ENCODE measurements around the gene GPAT3. TPM values are rescaled to one million over a fixed set of nuclear protein-coding genes. Genes with fewer than 3 reads are reported as not detected.

GPAT3 gene
- total RNA-seq, 1 experiment from 2014 or later: 34.2 TPM

GRCh38 chr4:83585982-83586508, 50.1 kb downstream of the GPAT3 start:
- intact Hi-C loops (cut with micrococcal nuclease): no loop called here
- H3K9ac ChIP-seq (ENCODE audit: low read length): no peak overlapping the region
- CTCF ChIA-PET: no interaction called here

DNA sequence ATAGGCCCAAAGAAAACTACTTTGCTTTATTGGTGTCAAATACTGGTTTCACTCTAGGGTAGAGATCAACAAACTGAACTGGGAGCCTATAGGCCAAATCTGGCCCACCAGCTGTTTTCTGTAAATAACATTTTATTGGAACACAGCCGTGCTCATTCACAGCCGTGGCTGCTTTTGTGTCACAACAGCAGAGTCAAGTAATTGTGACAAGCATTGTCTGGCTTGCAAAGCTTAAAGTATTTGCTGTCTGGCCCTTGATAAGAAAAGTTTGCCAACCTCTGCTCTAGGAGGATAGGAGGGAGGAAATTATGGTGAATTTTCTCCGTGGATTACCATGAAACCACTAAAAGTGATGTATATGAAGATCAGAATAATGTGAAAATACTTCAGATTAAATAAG, 53.4 kb downstream of the GPAT3 start:
- DNase-seq (no peak), ATAC-seq (no peak)
- no peak for TF ChIP-seq EZH2 (IDR thresholded peaks at IDR 0.05; ENCODE audit: low read length, unreplicated experiment)
- no peak for TF ChIP-seq EZH2phosphoT487 (IDR thresholded peaks at IDR 0.05; ENCODE audit: borderline replicate concordance, low read length)
- TF ChIP-seq, protein P1, sequence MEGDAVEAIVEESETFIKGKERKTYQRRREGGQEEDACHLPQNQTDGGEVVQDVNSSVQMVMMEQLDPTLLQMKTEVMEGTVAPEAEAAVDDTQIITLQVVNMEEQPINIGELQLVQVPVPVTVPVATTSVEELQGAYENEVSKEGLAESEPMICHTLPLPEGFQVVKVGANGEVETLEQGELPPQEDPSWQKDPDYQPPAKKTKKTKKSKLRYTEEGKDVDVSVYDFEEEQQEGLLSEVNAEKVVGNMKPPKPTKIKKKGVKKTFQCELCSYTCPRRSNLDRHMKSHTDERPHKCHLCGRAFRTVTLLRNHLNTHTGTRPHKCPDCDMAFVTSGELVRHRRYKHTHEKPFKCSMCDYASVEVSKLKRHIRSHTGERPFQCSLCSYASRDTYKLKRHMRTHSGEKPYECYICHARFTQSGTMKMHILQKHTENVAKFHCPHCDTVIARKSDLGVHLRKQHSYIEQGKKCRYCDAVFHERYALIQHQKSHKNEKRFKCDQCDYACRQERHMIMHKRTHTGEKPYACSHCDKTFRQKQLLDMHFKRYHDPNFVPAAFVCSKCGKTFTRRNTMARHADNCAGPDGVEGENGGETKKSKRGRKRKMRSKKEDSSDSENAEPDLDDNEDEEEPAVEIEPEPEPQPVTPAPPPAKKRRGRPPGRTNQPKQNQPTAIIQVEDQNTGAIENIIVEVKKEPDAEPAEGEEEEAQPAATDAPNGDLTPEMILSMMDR (conservative IDR thresholded peaks at IDR 0.05; ENCODE audit: low read depth, low read length): no peak
- Histone ChIP-seq H4K20me1 (ENCODE audit: low read length) (no peaks in the 10 kb centered on the region), H2AFZ (ENCODE audit: low read length) (no peak overlapping the region), H3K4me3 (ENCODE audit: low read length) (no peak overlapping the region), H3K9me3 (ENCODE audit: low read length) (no peaks in the 10 kb centered on the region), H3K27me3 (ENCODE audit: low read length) (no peaks in the 10 kb centered on the region), H3K79me2 (ENCODE audit: low read length) (no peaks in the 10 kb centered on the region), H3K36me3 (ENCODE audit: low read depth, low read length) (peaks cover 28% of the 10 kb centered on the region; the same call in 1 of the 2 replicates), H3K9ac (ENCODE audit: low read length) (no peak overlapping the region), H3K4me2 (ENCODE audit: low read length) (no peak overlapping the region), H3F3A (ENCODE audit: low read length, unreplicated experiment) (no peaks in the 10 kb centered on the region), H3K27ac (ENCODE audit: low read length) (no peak overlapping the region), H3K9me2 (replicated peaks; ENCODE audit: low read length) (no peaks in the 10 kb centered on the region), H3K4me1 (ENCODE audit: insufficient read depth, low read length) (no peaks in the 10 kb centered on the region)
- ChIA-PET CTCF (no interaction called here), POLR2A (ENCODE audit: unreplicated experiment) (no interaction called here)
- no TSS peak for BruUV-seq (replicated peaks)
- intact Hi-C loops (cut with micrococcal nuclease): no loop called here

More at GRCh38 chr4:83585982-83586508, 50.1 kb downstream of the GPAT3 start:
- H3K9me2 ChIP-seq (replicated peaks; ENCODE audit: low read length): no peaks in the 10 kb centered on the region
- H3K4me1 ChIP-seq (ENCODE audit: insufficient read depth, low read length): peaks cover 10% of the 10 kb centered on the region
- H3K27me3 ChIP-seq (ENCODE audit: low read length): no peaks in the 10 kb centered on the region
- H2AFZ ChIP-seq (ENCODE audit: low read length): no peak overlapping the region
- DNase-seq (no peak), ATAC-seq (no peak)
- no peak overlapping the region for H3K4me3 ChIP-seq (ENCODE audit: low read length)
- H3K27ac ChIP-seq (ENCODE audit: low read length): no peak overlapping the region
- H3K9me3 ChIP-seq (ENCODE audit: low read length): no peaks in the 10 kb centered on the region
- peaks cover 23% of the 10 kb centered on the region; the same call in 1 of the 2 replicates for H3K36me3 ChIP-seq (ENCODE audit: low read depth, low read length)
- no peaks in the 10 kb centered on the region for H3F3A ChIP-seq (ENCODE audit: low read length, unreplicated experiment)
- H4K20me1 ChIP-seq (ENCODE audit: low read length): no peaks in the 10 kb centered on the region
- no TSS peak for BruUV-seq (replicated peaks)
- H3K4me2 ChIP-seq (ENCODE audit: low read length): no peak overlapping the region
- POLR2A ChIA-PET (ENCODE audit: unreplicated experiment): no interaction called here
- no peaks in the 10 kb centered on the region for H3K79me2 ChIP-seq (ENCODE audit: low read length)
- TF ChIP-seq, protein P1 (conservative IDR thresholded peaks at IDR 0.05; ENCODE audit: low read depth, low read length): no peak
- TF ChIP-seq EZH2phosphoT487 (IDR thresholded peaks at IDR 0.05; ENCODE audit: borderline replicate concordance, low read length) (no peak), EZH2 (IDR thresholded peaks at IDR 0.05; ENCODE audit: low read length, unreplicated experiment) (no peak)

DNA sequence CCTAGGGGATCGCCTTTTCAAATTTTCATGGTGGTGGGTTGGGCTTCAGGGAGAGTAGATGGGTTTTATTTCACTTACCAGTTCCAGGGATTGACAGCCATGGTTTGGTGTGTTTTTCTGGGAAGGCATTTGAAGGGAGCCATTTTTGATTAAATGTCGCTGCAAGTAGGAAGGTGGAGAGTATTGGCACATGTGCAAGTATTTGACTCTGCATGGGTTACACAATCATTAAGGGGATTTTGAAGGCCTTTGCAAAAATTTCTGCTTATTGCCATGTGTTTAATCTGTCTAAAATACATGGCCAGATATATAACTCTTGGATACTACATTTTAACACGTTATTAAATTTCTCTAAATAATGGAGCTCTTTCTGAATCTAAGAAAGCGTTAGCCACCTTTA, 55.1 kb downstream of the GPAT3 start:
- H3F3A ChIP-seq (ENCODE audit: low read length, unreplicated experiment): no peaks in the 10 kb centered on the region
- H3K27me3 ChIP-seq (ENCODE audit: low read length): no peaks in the 10 kb centered on the region
- no peaks in the 10 kb centered on the region for H3K4me1 ChIP-seq (ENCODE audit: insufficient read depth, low read length)
- no TSS peak for BruUV-seq (replicated peaks)
- H3K36me3 ChIP-seq (ENCODE audit: low read depth, low read length): peaks cover 35% of the 10 kb centered on the region
- intact Hi-C loops (cut with micrococcal nuclease): no loop called here
- TF ChIP-seq, protein P1 (conservative IDR thresholded peaks at IDR 0.05; ENCODE audit: low read depth, low read length): no peak
- no peak for TF ChIP-seq EZH2 (IDR thresholded peaks at IDR 0.05; ENCODE audit: low read length, unreplicated experiment)
- TF ChIP-seq EZH2phosphoT487 (IDR thresholded peaks at IDR 0.05; ENCODE audit: borderline replicate concordance, low read length): no peak
- H3K9me2 ChIP-seq (replicated peaks; ENCODE audit: low read length): no peaks in the 10 kb centered on the region
- H3K9ac ChIP-seq (ENCODE audit: low read length): no peak overlapping the region
- ATAC-seq (no peak), DNase-seq (no peak)
- no peaks in the 10 kb centered on the region for H3K79me2 ChIP-seq (ENCODE audit: low read length)
- no peaks in the 10 kb centered on the region for H4K20me1 ChIP-seq (ENCODE audit: low read length)
- no peak overlapping the region for H3K27ac ChIP-seq (ENCODE audit: low read length)
- no peak overlapping the region for H3K4me2 ChIP-seq (ENCODE audit: low read length)
- POLR2A ChIA-PET (ENCODE audit: unreplicated experiment): no interaction called here
- H2AFZ ChIP-seq (ENCODE audit: low read length): no peak overlapping the region
- no peaks in the 10 kb centered on the region for H3K9me3 ChIP-seq (ENCODE audit: low read length)
- no peak overlapping the region for H3K4me3 ChIP-seq (ENCODE audit: low read length)
- CTCF ChIA-PET: no interaction called here

Measured in PC-3 (cell line).